ENCODE data around the gene CD80. TPM values are rescaled to one million over a fixed set of nuclear protein-coding genes. Genes with fewer than 3 reads are reported as not detected.

CD80 gene
- total and polyA plus RNA-seq, 10 of the 15 experiments (the other 5 are each of a cell fraction or from before 2014, with no cell fraction given) = 41.4 to 137 (median 58.1) TPM

- TF ChIP-seq, protein P1, sequence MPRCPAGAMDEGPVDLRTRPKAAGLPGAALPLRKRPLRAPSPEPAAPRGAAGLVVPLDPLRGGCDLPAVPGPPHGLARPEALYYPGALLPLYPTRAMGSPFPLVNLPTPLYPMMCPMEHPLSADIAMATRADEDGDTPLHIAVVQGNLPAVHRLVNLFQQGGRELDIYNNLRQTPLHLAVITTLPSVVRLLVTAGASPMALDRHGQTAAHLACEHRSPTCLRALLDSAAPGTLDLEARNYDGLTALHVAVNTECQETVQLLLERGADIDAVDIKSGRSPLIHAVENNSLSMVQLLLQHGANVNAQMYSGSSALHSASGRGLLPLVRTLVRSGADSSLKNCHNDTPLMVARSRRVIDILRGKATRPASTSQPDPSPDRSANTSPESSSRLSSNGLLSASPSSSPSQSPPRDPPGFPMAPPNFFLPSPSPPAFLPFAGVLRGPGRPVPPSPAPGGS (IDR thresholded peaks at IDR 0.05; ENCODE audit: borderline replicate concordance, insufficient read depth, low read depth, low read length, poor library complexity, severe bottlenecking) = peak; percentile 47
- TF ChIP-seq IKZF1 (conservative IDR thresholded peaks at IDR 0.05) (peak; percentile 57), ELK1 (IDR thresholded peaks at IDR 0.05; ENCODE audit: low read depth, low read length) (no peak), NFIC (IDR thresholded peaks at IDR 0.05; ENCODE audit: low read depth, low read length) (peak; percentile 91), HDAC6 (IDR thresholded peaks at IDR 0.05; ENCODE audit: unreplicated experiment) (no peak), TCF7 (IDR thresholded peaks at IDR 0.05; ENCODE audit: borderline replicate concordance) (no peak), CHD1 (IDR thresholded peaks at IDR 0.05; ENCODE audit: low read depth, low read length) (no peak), SPI1 (IDR thresholded peaks at IDR 0.05; ENCODE audit: borderline replicate concordance, insufficient read depth, low read depth, low read length) (peak; percentile 82), CTCF (IDR thresholded peaks at IDR 0.05 in 2 of 3, conservative IDR thresholded peaks at IDR 0.05 in 1 of 3; ENCODE audit: control insufficient read depth in 2 of 3, extremely low read depth in 1 of 3, insufficient read depth in 1 of 3, low read depth in 3 of 3, low read length in 3 of 3) (peak; percentile 11 to 50 (median 12); a peak in 3 of 6 replicates), IKZF2 (IDR thresholded peaks at IDR 0.05) (peak in 1 of 2 experiments; percentile 47; a peak in 1 of 4 replicates), RUNX3 (IDR thresholded peaks at IDR 0.05; ENCODE audit: low read length) (peak; percentile 50; the same call in 1 of the 2 replicates), SKIL (IDR thresholded peaks at IDR 0.05; ENCODE audit: low read depth, poor library complexity, severe bottlenecking) (no peak), NFYA (IDR thresholded peaks at IDR 0.05; ENCODE audit: borderline replicate concordance, low read depth, low read length) (no peak), FOXM1 (IDR thresholded peaks at IDR 0.05; ENCODE audit: low read depth, low read length) (peak; percentile 76; the same call in 1 of the 2 replicates), RCOR1 (conservative IDR thresholded peaks at IDR 0.05; ENCODE audit: low read depth, low read length) (no peak), HCFC1 (IDR thresholded peaks at IDR 0.05; ENCODE audit: low read length) (no peak), GABPA (IDR thresholded peaks at IDR 0.05; ENCODE audit: low read depth) (0 out of 2 replicates have a peak, but pooled peaks have one; percentile 20), ZNF384 (IDR thresholded peaks at IDR 0.05; ENCODE audit: borderline replicate concordance, low read depth, low read length) (no peak)
- TF ChIP-seq, protein P2, sequence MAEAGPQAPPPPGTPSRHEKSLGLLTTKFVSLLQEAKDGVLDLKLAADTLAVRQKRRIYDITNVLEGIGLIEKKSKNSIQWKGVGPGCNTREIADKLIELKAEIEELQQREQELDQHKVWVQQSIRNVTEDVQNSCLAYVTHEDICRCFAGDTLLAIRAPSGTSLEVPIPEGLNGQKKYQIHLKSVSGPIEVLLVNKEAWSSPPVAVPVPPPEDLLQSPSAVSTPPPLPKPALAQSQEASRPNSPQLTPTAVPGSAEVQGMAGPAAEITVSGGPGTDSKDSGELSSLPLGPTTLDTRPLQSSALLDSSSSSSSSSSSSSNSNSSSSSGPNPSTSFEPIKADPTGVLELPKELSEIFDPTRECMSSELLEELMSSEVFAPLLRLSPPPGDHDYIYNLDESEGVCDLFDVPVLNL (IDR thresholded peaks at IDR 0.05; ENCODE audit: low read depth, low read length) = no peak
- TF ChIP-seq, protein P3, sequence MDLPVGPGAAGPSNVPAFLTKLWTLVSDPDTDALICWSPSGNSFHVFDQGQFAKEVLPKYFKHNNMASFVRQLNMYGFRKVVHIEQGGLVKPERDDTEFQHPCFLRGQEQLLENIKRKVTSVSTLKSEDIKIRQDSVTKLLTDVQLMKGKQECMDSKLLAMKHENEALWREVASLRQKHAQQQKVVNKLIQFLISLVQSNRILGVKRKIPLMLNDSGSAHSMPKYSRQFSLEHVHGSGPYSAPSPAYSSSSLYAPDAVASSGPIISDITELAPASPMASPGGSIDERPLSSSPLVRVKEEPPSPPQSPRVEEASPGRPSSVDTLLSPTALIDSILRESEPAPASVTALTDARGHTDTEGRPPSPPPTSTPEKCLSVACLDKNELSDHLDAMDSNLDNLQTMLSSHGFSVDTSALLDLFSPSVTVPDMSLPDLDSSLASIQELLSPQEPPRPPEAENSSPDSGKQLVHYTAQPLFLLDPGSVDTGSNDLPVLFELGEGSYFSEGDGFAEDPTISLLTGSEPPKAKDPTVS (IDR thresholded peaks at IDR 0.05; ENCODE audit: low read depth, low read length) = no peak
Measured at GRCh38 chr3:119550192-119550910, 9.1 kb downstream of the CD80 start (continued).
